Measurements from ENCODE around the gene KRTAP10-5.
"Not testable (repeated sequence)": the region's sequence is repeated elsewhere in the genome, so short reads cannot be mapped to it uniquely, and the experiment has no call there.

The KRTAP10-5 gene

DNA sequence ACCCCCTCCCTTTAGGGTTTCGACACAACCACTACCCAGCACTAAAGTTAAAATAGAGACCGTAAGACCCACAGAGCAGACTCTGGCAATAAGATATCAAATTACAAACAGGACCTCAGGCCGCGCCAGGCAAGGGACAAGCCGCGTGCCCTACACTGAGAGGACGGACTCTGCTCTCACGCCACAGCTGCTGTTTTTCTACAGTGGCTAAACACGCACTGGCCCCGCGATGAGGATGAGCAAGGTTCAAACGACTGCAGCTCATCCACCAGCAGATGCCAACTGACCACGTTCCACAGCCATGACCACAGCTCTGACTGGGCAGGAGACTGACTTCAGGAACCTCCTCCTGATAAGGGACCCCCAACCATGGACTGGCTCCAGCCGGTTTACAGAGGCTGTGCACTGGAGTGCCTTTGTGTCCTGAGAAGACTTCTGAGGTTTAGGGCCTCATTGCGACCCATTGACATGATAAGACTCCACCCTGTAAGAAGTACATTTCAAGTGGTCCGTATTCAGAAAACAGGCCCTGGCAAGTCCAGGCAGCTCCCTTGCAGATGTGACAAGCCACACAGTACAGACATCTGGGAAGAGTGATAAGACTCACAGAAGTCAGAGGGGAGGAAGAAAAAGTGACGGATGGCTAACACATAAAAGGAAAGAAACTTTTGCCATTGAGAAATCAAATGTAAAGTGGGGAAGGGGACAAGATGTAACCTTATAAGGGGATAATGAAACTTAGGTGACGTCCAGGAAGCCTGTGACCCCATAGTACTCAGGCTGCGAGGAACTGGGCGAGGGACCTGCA lies 13.4 kb upstream of the KRTAP10-5 start:
- DNase-seq = no peak
- intact Hi-C loops (cut with DNase I) = no loop called here

DNA sequence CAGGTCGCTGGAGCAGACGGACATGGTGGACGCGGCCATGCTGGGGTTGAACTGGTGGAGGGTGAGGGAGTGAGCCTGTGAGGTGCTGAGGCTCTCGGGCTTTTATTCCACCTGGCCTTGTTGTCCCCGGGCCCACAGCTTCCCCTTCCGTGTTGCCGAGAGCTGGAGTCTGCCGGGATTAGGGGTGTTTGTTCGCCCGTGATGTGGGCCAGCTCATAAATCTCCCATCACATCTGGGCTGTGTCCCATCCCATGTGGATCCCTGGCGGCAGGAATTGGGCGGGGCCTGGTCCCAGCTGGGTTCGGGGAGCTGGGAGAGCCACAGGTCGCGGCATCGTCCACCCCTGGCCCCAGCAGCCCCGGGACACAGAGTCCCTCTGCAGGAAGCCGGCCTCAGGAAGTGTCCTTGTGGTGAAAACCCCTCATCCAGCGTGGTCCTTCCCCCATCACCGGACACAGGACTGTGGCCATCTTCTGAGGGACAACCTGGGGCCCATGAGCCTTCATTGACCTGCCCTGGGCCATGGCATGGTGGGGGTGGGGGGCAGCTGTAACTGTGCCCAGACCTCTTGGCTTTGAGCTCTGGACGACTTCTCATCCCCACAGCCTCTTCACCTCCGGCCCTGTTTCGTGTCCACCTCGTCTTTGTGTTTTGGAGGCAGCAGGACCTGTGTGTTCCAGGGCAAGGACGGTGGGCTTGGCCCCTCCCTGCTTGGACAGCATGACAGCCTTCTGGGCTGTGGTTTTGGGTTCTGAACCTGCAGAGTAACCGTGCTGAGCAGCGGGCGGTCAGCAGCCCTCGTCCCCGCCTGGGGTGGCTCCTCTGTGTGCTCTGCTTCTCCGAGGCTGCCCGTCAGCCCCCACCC lies 12.3 kb upstream of the KRTAP10-5 start, which contains the start of gene KRTAP10-6:
Gene KRTAP10-6, minus strand, starts transcription at position 60 of the 866 bp plus-strand sequence. Its CDS starts 21 bp downstream, at position 39.
- DNase-seq = no peak
- intact Hi-C loops (cut with DNase I) = no loop called here

DNA sequence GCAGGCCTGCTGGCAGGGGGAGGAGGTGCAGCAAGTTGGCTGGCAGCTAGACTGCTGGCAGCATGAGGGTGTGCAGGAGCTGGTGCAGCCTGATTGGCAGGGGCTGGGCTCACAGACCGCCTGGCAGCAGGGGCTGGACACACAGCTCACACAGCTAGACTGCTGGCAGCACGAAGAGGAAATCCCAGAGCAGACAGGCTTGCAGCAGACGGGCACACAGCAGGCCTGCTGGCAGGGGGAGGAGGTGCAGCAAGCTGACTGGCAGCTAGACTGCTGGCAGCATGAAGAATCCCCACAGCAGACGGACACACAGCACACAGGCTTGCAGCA lies 11.4 kb upstream of the KRTAP10-5 start:
- DNase-seq = peak in 1 of 42 donors; percentile 10
- intact Hi-C loops (cut with DNase I) = not testable (repeated sequence)

DNA sequence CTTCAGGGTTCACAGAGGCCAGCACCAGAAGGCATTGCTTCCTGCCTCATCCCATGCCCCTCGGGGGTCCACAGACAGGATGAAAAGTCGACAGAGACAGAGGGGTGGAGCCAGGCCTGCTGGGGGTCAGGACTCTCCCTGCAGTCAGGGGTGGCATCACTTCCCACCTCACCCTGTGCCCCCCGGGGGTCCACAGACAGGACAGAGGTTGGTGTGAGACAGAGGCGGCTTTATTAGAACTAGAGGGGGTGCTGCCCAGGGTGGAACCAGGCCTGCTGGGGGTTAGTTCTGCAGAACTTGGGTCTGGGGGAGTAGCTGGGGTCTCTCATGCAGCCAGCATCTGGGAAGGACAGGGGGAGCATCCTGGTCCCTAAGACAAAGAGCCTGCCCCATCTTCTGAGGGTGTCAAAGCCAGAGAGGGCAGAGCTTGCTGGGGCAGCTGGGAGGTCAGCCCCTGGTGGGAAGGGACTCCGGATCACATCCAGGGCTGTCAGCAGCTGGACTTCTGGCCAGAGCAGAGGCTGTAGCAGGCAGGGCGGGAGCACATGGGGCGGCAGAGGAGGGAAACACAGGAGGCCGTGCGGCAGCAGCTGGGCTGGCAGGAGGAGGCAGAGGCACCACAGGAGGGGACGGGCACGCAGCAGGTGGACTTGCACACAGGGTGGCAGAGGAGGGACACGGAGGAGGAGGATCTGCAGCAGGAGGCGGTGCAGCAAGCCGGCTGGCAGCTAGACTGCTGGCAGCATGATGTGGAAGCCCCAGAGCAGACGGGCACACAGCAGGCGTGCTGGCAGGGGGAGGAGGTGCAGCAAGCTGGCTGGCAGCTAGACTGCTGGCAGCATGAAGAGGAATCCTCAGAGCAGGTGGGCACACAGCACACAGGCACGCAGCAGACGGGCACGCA lies 10.7 kb upstream of the KRTAP10-5 start:
- peak in 1 of 42 donors; percentile 14 for DNase-seq
- intact Hi-C loops (cut with DNase I) = not testable (repeated sequence)

DNA sequence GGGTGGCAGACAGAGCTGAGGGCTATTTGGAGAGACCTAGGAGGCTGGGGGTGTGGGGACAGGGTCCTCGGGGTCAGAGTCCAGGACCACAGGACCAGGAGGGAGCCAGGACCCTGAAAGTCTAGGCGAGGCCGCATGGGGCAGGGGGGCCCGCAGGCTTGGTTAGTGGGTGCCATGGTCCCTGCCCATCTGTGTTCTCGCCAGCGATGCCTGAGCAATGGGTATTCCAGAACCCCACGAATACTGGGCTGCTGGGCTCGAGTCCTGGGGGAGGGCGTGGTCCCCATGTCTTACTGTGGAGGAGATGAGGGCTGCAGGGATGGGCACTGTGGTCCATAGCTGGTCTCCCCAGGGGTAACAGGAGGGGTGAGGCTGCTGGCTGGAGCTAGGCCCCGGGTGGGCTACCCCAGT lies 9.9 kb upstream of the KRTAP10-5 start:
- intact Hi-C loops (cut with DNase I) = no loop called here
- DNase-seq = peak in 1 of 42 donors; percentile 13

DNA sequence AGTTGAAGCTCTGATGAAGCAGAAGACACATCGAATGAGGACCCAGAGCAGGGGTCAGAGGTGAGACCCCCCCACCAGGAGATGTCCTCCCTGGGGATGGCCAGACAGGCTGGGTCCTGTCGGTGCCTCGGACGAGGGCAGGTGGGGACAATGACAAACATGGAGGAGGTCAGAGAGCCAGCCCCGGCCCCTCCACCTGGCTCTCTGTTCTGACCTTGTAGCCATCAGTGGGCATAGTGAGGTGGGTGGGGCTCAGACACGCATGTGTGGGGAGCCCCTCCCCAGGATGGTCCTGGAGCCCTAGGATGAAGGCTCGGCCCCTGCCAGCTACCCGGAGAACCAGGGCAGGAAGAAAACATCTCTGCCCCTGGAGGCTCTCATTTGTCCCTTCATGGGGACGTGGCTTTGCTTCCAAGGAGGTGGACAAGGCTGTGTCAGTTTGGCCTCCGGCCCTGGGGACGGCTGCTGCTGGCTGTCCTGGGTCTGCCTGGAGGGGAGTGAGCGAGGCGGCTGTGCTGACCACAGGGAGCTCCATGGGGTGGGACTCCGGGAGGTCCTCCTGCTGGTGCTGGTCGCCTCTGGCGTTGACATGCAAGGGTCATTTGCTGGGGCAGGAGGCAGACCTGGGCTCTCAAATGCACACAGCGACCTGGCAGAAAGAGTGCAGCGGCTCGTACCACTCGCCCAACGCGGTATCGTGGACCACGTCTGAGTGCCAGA lies 9.3 kb upstream of the KRTAP10-5 start:
- intact Hi-C loops (cut with DNase I) = no loop called here
- peak in 1 of 42 donors; percentile 31 for DNase-seq

DNA sequence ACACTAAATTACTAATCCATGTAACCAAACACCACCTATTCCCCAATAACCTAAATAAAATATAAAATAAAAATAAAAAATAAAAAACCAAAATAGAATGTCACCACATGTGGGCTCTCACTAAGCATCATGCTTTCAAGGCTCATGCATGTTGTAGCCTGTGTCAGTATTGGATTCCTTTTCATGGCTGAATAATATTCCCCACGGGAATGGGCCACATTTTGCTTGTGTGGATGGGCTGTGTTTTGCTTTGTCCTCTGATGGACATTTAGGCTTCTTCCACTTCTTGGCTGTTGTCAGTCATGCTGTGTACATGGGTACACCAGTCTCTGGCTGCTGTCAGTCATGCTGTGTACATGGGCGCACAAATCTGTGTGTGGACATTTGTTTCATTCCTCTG lies 8.7 kb upstream of the KRTAP10-5 start:
- peak in 1 of 42 donors; percentile 8 for DNase-seq
- intact Hi-C loops (cut with DNase I) = no loop called here

DNA sequence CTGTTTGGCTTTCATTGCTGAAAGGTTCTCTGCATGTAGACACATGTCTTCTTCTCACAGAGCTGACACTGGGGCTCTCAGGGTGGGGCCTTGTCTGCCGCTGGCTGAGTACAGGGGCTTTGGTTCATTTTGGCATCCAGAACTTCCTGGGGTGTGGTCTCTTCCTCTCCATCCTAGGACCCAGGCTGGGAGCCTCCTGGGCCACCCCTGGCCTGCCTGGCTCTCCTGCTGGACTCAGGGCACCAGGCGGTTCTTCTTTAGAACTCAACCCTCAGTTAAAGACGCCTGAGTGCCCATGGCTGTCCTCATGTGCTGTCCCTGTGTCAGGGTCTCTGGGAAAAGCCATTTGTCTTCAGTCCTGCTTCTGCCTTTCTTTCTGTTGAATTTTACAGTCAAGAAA lies 5.5 kb upstream of the KRTAP10-5 start:
- intact Hi-C loops (cut with DNase I) = no loop called here
- DNase-seq = no peak

DNA sequence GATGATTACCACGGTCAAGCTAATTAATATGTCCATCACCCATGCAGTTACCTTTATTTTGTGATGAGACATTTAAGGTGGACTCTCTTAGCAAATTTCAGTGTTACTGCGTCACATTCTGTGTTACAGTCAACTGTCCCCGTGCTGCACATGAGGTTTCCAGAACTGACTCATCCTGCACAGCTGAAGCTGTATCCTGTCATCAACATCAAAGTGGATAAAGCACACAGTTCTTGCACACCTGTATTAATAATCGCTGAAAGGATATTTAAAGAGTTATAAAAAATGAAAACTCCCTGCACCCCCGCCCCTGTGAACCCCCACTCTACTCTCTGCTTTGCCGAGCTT lies 3.4 kb upstream of the KRTAP10-5 start:
- DNase-seq = peak in 15 of 42 donors; percentile 12 to 55 (median 38)
- intact Hi-C loops (cut with DNase I) = no loop called here

DNA sequence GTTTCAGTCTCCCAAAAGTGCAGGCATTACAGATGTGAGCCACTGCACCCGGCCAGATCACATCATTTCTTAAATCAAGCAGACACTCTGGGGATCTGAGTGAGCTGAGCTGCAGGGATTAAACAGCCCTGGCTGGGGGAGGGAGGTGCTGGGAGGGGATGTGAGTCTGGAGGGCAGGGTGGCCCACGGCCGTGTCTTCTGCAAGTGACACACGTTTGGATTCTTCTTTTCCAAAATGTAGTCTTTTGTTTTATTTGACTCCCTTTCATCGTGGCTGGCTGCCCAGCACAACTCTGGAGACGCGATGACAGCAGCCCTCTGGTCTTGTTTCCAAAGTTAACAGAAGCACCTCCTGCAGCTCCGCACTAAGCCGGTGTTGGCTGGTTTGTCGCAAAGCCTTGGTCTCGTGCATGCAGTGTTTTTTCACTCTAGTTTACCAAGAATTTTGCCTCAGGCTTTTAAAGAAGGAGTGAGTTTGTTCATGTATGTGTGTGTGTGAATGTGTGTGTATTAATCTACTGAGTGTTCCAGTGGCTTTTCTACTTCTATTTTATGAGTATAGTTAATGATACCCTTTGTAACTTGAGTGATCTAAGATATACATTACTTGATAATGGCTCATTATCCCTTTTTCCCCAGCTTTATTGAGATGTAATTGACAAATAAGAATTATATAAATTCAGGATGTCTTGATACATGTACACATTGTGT lies 2.8 kb upstream of the KRTAP10-5 start:
- DNase-seq = no peak
- intact Hi-C loops (cut with DNase I) = no loop called here

DNA sequence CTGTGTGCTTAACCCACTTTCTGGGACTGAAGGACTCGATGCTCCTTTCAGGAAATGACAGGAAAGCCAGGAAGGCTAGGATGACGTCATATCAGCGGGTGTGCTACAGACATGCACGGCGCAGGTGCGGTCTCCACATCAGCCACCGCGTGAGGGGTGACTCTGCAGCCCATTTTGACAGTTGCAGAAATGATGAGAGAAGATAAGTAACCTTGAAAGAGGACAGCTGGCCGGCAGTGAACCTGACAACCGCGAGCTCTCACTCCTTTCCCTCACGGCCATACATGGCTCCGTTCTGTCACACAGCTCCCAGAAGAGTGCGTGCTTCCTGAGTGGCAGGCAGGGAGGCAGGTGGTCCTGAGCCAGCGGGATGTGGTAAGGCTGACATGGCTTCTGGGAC lies 1.7 kb upstream of the KRTAP10-5 start:
- DNase-seq = no peak
- intact Hi-C loops (cut with DNase I) = no loop called here

DNA sequence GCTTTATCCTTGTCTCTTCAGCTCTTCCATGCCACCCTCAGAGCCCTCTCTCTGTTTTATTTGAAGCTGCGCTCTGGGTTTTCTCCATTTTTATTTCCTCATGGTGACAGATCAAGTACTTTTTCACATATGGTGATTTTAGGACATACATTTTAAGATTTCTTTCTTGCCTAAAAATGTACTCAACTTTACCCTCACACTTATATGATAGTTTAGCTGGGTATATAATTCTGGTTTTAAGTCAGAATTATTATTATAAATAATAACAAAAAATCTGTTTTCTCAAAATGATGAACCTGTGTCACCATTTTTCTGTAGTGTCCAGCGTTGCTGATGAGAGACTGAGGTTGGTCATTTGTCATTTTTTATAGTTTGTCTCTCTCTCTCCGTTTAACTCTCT lies 754 bp upstream of the KRTAP10-5 start:
- no peak for DNase-seq
- intact Hi-C loops (cut with DNase I) = no loop called here

DNA sequence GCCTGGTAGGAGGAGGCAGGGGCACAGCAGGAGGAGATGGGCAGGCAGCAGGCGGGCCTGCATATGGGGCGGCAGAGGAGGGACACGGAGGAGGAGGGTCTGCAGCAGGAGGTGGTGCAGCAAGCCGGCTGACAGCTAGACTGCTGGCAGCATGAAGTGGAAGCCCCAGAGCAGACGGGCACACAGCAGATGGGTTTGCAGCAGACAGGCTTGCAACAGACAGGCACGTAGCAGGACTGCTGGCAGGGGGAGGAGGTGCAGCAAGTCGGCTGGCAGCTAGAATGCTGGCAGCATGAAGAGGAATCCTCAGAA lies 615 bp downstream of the KRTAP10-5 start:
- peak in 3 of 42 donors; percentile 16 to 31 (median 23) for DNase-seq

DNA sequence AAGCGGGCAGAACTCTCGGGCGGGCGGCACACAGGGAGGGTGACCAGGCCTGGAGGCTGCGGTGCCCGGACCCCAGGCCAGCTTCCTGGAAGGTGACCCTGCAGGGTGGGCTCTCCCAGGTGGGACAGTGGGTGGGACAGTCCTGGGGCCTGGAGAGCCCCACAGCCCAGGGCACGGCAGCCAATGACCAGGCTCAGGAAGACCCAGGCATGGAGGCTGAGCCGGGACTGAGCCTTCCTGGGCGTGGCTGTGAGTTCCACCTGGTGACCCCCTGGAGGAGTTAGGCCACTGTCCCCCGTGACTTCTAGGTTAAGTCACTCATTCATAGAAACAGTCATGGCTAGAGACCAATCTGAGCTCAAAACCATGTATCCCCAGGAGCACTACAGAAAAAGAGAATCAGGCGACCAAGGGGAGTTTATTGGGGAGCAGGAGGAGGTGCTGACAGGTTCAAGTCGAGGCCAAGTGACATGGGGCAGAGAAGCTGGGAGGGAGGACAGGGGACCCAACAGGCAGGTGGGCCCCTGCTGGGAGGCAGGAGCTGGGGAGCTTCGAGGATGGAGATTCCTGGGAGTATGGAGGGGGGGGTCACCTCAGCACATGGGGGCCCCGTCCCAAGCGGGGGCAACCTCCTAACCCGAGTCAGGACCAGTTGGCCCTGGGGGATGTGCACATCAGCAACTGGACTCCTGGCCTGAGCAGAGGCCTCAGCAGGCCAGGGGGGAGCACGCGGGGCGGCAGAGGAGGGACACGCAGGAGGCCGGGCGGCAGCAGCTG lies 1.2 kb downstream of the KRTAP10-5 start:
- intact Hi-C loops (cut with DNase I) = no loop called here
- peak in 2 of 42 donors; percentile 28 to 30 for DNase-seq

More for the DNA sequence above, 615 bp downstream of the KRTAP10-5 start:
- intact Hi-C loops (cut with DNase I) = no loop called here

DNA sequence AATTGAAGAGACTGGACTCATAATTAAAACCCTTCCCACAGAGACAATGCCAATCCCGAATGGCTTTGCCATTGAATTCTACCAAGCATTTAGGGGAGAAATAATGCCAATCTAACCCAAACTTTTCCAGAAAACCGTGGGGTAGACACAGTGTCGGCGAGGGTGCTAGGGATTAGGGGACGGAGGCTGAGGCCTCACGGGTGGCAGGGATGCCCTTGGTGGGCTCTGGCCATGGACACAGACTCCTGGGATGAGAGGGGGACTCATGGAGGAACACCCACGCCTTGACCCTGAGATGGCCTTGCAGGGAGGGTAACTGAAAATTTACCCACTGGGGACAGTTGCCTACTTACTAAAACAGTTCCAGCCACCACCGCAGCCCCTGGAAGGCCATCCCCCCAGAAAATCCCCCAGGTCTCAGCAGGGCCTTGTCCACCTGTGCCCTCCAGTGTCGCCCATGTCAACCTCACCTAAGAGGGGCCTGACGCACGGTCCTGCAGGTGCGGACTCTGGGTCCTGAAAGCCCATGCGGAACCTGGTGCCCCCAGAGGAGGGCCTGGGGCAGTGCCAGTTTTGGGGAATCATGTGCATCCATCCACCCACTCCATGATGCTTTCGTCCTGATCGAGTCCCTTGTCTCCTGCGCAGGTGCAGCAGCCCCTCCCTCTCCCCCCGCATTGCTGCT lies 1.9 kb downstream of the KRTAP10-5 start:
- intact Hi-C loops (cut with DNase I) = no loop called here
- peak in 2 of 42 donors; percentile 26 to 28 for DNase-seq

DNA sequence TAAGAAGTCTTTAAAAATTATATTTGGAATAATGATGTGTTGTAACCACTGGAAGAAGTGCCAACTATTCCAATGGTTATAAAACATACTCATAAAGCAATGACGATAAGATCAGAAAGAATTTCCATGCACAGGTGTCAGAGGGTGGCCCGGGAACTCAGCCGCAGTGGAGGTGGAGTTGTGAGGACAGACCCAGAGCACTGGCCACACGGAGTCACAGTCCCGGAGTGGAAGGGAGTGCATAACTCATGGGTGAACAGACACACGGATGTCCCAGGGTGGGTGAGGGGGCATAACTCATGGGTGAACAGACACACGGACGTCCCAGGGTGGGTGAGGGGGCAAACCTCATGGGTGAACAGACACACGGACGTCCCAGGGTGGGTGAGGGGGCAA lies 4.4 kb downstream of the KRTAP10-5 start:
- intact Hi-C loops (cut with DNase I) = no loop called here
- DNase-seq = peak in 3 of 42 donors; percentile 16 to 27 (median 20)

Data from head of caudate nucleus (tissue), 42 donors.